Stimulated activated CD4-positive, alpha-beta T cell treated with anti-CD3 and anti-CD28 coated beads, TNF-alpha, amount 100 ng/mL, for 1 hour (primary cell): ENCODE results near the gene LRRC56.
A peak's percentile ranks its signal among the peaks of the same experiment; 100 is the strongest.

Experiments used
- DNase-seq, 3 donors: peaks; one replicate each; pipeline ENCODE4 v3.0.0-alpha.2; 2020; ENCODE audit warnings: low read depth in 3 of 3, low spot score in 1 of 3

LRRC56 gene

GRCh38 chr11:537622-538430 lies 499 bp downstream of the LRRC56 start:
- no peak for DNase-seq

- DNase-seq = no peak
Observed at GRCh38 chr11:538431-539051, 1.2 kb downstream of the LRRC56 start.

- DNase-seq = no peak
Observed at GRCh38 chr11:539971-540481, 2.7 kb downstream of the LRRC56 start.

GRCh38 chr11:540583-541432 lies 3.5 kb downstream of the LRRC56 start:
- no peak for DNase-seq

GRCh38 chr11:541433-541885 lies 4.1 kb downstream of the LRRC56 start:
- DNase-seq = no peak

- DNase-seq = no peak
Observed at GRCh38 chr11:544817-545166, 7.5 kb downstream of the LRRC56 start.

GRCh38 chr11:545171-545570 lies 7.8 kb downstream of the LRRC56 start:
- no peak for DNase-seq

- DNase-seq = no peak
Observed at GRCh38 chr11:548700-549603, 11.6 kb downstream of the LRRC56 start.

GRCh38 chr11:550021-550745 lies 12.9 kb downstream of the LRRC56 start:
- no peak for DNase-seq

GRCh38 chr11:550746-551085 lies 13.4 kb downstream of the LRRC56 start:
- DNase-seq = no peak

GRCh38 chr11:551131-551530 lies 13.8 kb downstream of the LRRC56 start:
- DNase-seq = no peak

- DNase-seq = no peak
Observed at GRCh38 chr11:551596-551995, 14.3 kb downstream of the LRRC56 start.

GRCh38 chr11:553083-553987 lies 16.0 kb downstream of the LRRC56 start:
- DNase-seq = no peak

GRCh38 chr11:553988-554340 lies 16.6 kb downstream of the LRRC56 start:
- no peak for DNase-seq

- peak; percentile 36 to 67 (median 65) for DNase-seq
Observed at GRCh38 chr11:554428-555226, 17.3 kb downstream of the LRRC56 start.

GRCh38 chr11:555227-555779 lies 18.0 kb downstream of the LRRC56 start:
- no peak for DNase-seq

GRCh38 chr11:555780-556661 lies 18.7 kb downstream of the LRRC56 start:
- DNase-seq = no peak
